AG10803 (cell line): ENCODE measurements around the gene ARHGAP32.
A peak's percentile ranks its signal among the peaks of the same experiment; 100 is the strongest.

Source experiments
- DNase-seq: peaks from one replicate; pipeline ENCODE4 v3.0.0; 2010; ENCODE audit warnings: low read depth
- H3K4me3 ChIP-seq: 2 replicates; pipeline ENCODE4 v1.5.1; 2011; ENCODE audit warnings: mild to moderate bottlenecking, low read length, control low read depth
- CTCF ChIP-seq: conservative IDR thresholded peaks from 2 replicates; pipeline ENCODE4 v1.5.1; 2011; ENCODE audit warnings: mild to moderate bottlenecking, low read length, control low read depth, inconsistent platforms

Gene ARHGAP32

GRCh38 chr11:128962896-128963295, 229.2 kb downstream of the ARHGAP32 start:
- DNase-seq: no peak
- H3K4me3 ChIP-seq: no peak overlapping the region
- TF ChIP-seq CTCF: no peak

- no peak for TF ChIP-seq CTCF
- no peak overlapping the region for H3K4me3 ChIP-seq
- no peak for DNase-seq
Measured at GRCh38 chr11:128961645-128962044, 230.5 kb downstream of the ARHGAP32 start.

GRCh38 chr11:128957202-128957482, 235.0 kb downstream of the ARHGAP32 start:
- DNase-seq: no peak
- no peak for TF ChIP-seq CTCF
- H3K4me3 ChIP-seq: no peak overlapping the region

GRCh38 chr11:128956401-128957201, 235.5 kb downstream of the ARHGAP32 start:
- no peak overlapping the region for H3K4me3 ChIP-seq
- peak; percentile 72 for DNase-seq
- TF ChIP-seq CTCF: peak; percentile 83

GRCh38 chr11:128955636-128956035, 236.5 kb downstream of the ARHGAP32 start:
- no peak overlapping the region for H3K4me3 ChIP-seq
- no peak for DNase-seq
- TF ChIP-seq CTCF: no peak

GRCh38 chr11:128953151-128953550, 239.0 kb downstream of the ARHGAP32 start:
- DNase-seq: no peak
- no peak overlapping the region for H3K4me3 ChIP-seq
- TF ChIP-seq CTCF: no peak

GRCh38 chr11:128949791-128950454, 242.2 kb downstream of the ARHGAP32 start:
- no peak overlapping the region for H3K4me3 ChIP-seq
- no peak for TF ChIP-seq CTCF
- peak; percentile 39 for DNase-seq
